Astrocyte (in vitro differentiated cells and primary cell): ENCODE measurements around the gene KCNK15. TPM values are rescaled to one million over a fixed set of nuclear protein-coding genes. Genes with fewer than 3 reads are reported as not detected.
A peak's percentile ranks its signal among the peaks of the same experiment; 100 is the strongest.

ENCODE experiments used
- DNase-seq: peaks from one replicate; pipeline ENCODE4 v3.0.0-alpha.2; 2010; ENCODE audit warnings: low read depth
- FAIRE-seq: peaks from 2 replicates; lab custom pipeline; 2011; peaks lifted over from hg19 to GRCh38; lab: Jason Lieb, UNC
- H2AFZ ChIP-seq: 2 replicates; pipeline ENCODE4 v1.6.0; 2012; ENCODE audit warnings: low read depth, low read length, inconsistent platforms
- H3K27ac ChIP-seq: 2 replicates; pipeline ENCODE4 v1.5.1; 2011; ENCODE audit warnings: low read depth, low read length, inconsistent platforms
- H3K27me3 ChIP-seq: 2 replicates; pipeline ENCODE4 v1.6.0; 2011; ENCODE audit warnings: low read length, inconsistent platforms; ENCODE audit not compliant: insufficient read depth
- H3K36me3 ChIP-seq: 2 replicates; pipeline ENCODE4 v1.5.1; 2011; ENCODE audit warnings: low read length, inconsistent platforms; ENCODE audit not compliant: insufficient read depth
- H3K4me1 ChIP-seq: 2 replicates; pipeline ENCODE4 v1.5.1; 2011; ENCODE audit warnings: low read length, inconsistent platforms; ENCODE audit not compliant: insufficient read depth
- H3K4me2 ChIP-seq: 2 replicates; pipeline ENCODE4 v1.6.0; 2012; ENCODE audit warnings: low read length, inconsistent platforms
- H3K4me3 ChIP-seq: 2 replicates; pipeline ENCODE4 v1.5.1; 2011; ENCODE audit warnings: low read depth, mild to moderate bottlenecking, low read length, inconsistent platforms; ENCODE audit not compliant: insufficient read depth
- H3K79me2 ChIP-seq: 2 replicates; pipeline ENCODE4 v1.6.0; 2012; ENCODE audit warnings: mild to moderate bottlenecking, low read length, inconsistent platforms; ENCODE audit not compliant: insufficient read depth
- H3K9ac ChIP-seq: 2 replicates; pipeline ENCODE4 v1.6.0; 2012; ENCODE audit warnings: mild to moderate bottlenecking, low read length, inconsistent platforms
- H3K9me3 ChIP-seq: 2 replicates; pipeline ENCODE4 v1.5.1; 2012; ENCODE audit warnings: low read depth, mild to moderate bottlenecking, low read length, inconsistent platforms; ENCODE audit not compliant: insufficient read depth
- H4K20me1 ChIP-seq: 2 replicates; pipeline ENCODE4 v1.6.0; 2012; ENCODE audit warnings: low read length, inconsistent platforms; ENCODE audit not compliant: insufficient read depth
- H3K27ac Mint-ChIP-seq: one replicate; pipeline ENCODE4 v1.8.0; 2021; ENCODE audit warnings: mild to moderate bottlenecking, mixed read lengths; ENCODE audit not compliant: unreplicated experiment
- H3K27me3 Mint-ChIP-seq: one replicate; pipeline ENCODE4 v1.8.0; 2021; ENCODE audit warnings: low read depth, mixed read lengths; ENCODE audit not compliant: unreplicated experiment
- H3K36me3 Mint-ChIP-seq: one replicate; pipeline ENCODE4 v1.8.0; 2021; ENCODE audit warnings: low read depth, mixed read lengths; ENCODE audit not compliant: unreplicated experiment
- H3K4me1 Mint-ChIP-seq: one replicate; pipeline ENCODE4 v1.8.0; 2021; ENCODE audit warnings: low read depth, mixed read lengths; ENCODE audit not compliant: unreplicated experiment
- H3K4me3 Mint-ChIP-seq: one replicate; pipeline ENCODE4 v1.8.0; 2021; ENCODE audit warnings: mild to moderate bottlenecking, moderate library complexity, mixed read lengths; ENCODE audit not compliant: unreplicated experiment
- H3K9me3 Mint-ChIP-seq: one replicate; pipeline ENCODE4 v1.8.0; 2021; ENCODE audit warnings: mild to moderate bottlenecking, mixed read lengths; ENCODE audit not compliant: unreplicated experiment
- EZH2 ChIP-seq: IDR thresholded peaks from 2 replicates; pipeline ENCODE4 v1.6.1; 2012; ENCODE audit warnings: mild to moderate bottlenecking, low read length, inconsistent platforms; ENCODE audit not compliant: insufficient read depth
- total RNA-seq: library from RNA; stranded (reverse); gene quantifications from 2 replicates; pipeline ENCODE4 v1.2.1, GENCODE V29; 2021
- TF ChIP-seq, protein P1 (sequence below): IDR thresholded peaks from 2 replicates; pipeline ENCODE4 v1.5.1; 2011; ENCODE audit warnings: low read depth, mild to moderate bottlenecking, inconsistent platforms, low read length, moderate library complexity; ENCODE audit not compliant: insufficient read depth

Gene KCNK15
- total RNA-seq, 1 donor from 2014 or later: 0.14 TPM

DNA sequence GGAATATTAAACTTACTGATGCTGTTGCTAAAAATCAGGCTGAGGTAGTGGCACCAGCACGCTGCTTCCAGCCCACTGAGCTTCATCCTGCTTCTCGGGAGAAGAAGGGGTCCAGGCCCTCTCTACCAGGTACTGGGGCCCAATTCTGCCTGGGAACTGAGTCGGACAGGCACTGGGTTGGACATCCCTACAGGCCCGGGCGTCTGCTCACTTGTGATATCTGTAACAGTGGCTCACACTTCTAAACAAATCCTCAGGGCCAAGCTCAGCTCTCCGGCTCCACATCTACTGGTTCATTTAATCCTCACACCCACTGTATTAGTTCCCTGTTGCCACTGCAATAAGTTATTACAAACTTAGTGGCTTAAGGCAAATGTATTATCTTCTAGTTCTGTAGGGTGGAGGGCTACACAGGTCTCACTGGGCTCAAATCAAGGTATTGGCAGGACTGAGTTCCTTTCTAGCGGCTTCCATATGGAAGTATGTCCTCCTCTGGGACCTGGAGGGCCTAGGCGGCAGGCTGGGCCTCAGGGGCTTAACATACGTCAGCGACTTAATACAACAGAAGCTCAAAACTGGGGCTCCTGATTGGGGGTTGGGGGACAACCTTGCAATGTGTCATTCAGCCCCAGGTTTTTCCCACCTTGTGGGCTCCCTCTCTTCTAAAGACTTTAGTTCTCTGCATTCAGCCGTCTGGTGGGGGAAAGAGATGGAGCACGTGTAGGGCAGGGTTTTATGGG is 1.6 kb upstream of the KCNK15 start:
- Mint-ChIP-seq H3K9me3 (peaks cover 1% of the 10 kb centered on the region), H3K36me3 (peaks cover 1% of the 10 kb centered on the region), H3K27me3 (peaks cover 53% of the 10 kb centered on the region), H3K4me1 (peaks cover 2% of the 10 kb centered on the region), H3K4me3 (no peak overlapping the region), H3K27ac (no peak overlapping the region)
- Histone ChIP-seq H3K36me3 (no peaks in the 10 kb centered on the region), H3K27ac (no peak overlapping the region), H4K20me1 (no peaks in the 10 kb centered on the region), H2AFZ (no peak overlapping the region), H3K4me2 (no peak overlapping the region), H3K4me3 (no peak overlapping the region), H3K27me3 (peaks cover 52% of the 10 kb centered on the region), H3K79me2 (no peaks in the 10 kb centered on the region), H3K9ac (no peak overlapping the region), H3K9me3 (no peaks in the 10 kb centered on the region), H3K4me1 (peaks cover 9% of the 10 kb centered on the region)
- no peak for FAIRE-seq
- TF ChIP-seq EZH2: no peak
- TF ChIP-seq, protein P1, sequence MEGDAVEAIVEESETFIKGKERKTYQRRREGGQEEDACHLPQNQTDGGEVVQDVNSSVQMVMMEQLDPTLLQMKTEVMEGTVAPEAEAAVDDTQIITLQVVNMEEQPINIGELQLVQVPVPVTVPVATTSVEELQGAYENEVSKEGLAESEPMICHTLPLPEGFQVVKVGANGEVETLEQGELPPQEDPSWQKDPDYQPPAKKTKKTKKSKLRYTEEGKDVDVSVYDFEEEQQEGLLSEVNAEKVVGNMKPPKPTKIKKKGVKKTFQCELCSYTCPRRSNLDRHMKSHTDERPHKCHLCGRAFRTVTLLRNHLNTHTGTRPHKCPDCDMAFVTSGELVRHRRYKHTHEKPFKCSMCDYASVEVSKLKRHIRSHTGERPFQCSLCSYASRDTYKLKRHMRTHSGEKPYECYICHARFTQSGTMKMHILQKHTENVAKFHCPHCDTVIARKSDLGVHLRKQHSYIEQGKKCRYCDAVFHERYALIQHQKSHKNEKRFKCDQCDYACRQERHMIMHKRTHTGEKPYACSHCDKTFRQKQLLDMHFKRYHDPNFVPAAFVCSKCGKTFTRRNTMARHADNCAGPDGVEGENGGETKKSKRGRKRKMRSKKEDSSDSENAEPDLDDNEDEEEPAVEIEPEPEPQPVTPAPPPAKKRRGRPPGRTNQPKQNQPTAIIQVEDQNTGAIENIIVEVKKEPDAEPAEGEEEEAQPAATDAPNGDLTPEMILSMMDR: no peak
- no peak for DNase-seq

DNA sequence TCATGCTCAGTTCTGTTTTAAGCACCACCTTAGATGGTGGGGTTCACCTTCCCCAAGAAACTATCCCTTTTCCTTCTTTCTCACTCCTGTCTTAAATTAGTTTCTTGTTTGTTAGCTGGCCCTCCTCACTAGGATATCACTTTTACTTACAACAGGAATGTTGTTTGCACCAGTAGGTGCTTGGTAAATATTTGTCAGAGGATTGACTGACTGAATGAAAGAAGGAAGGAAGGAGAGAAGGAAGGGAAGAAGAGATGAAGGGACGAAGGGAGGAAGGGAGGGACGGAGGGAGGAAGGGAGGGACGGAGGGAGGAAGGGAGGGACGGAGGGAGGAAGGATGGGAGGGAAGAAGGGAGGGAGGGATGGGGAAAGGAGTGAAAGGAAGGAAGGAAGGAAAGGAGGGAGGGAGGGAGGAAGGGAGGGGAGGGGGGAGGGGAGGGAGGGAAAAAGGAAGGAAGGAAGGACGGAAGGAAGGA is 505 bp upstream of the KCNK15 start:
- H3K4me1 Mint-ChIP-seq: peaks cover 2% of the 10 kb centered on the region
- FAIRE-seq (no peak), DNase-seq (no peak)
- H3K79me2 ChIP-seq: no peaks in the 10 kb centered on the region
- no peak overlapping the region for H2AFZ ChIP-seq
- H3K9me3 Mint-ChIP-seq: no peaks in the 10 kb centered on the region
- H3K9ac ChIP-seq: no peak overlapping the region
- peaks cover 48% of the 10 kb centered on the region for H3K27me3 ChIP-seq
- peaks cover 10% of the 10 kb centered on the region for H3K4me1 ChIP-seq
- H3K36me3 Mint-ChIP-seq: peaks cover 1% of the 10 kb centered on the region
- H3K4me3 ChIP-seq: no peak overlapping the region
- H3K9me3 ChIP-seq: no peaks in the 10 kb centered on the region
- peak overlapping the region; percentile 85 for H3K4me2 ChIP-seq
- H4K20me1 ChIP-seq: no peaks in the 10 kb centered on the region
- H3K27ac ChIP-seq: no peak overlapping the region
- H3K4me3 Mint-ChIP-seq: peak overlapping the region; percentile 50
- H3K27ac Mint-ChIP-seq: no peak overlapping the region
- TF ChIP-seq EZH2: no peak
- TF ChIP-seq, protein P1: no peak
- H3K36me3 ChIP-seq: no peaks in the 10 kb centered on the region
- H3K27me3 Mint-ChIP-seq: peaks cover 59% of the 10 kb centered on the region
